GM15510 (cell line): ENCODE data around the gene JPH4.

Experiments used
- POLR2A ChIP-seq: IDR thresholded peaks from 3 replicates; pipeline ENCODE4 v1.6.1; 2011; ENCODE audit warnings: borderline replicate concordance; ENCODE audit not compliant: insufficient read length; ENCODE audit errors: extremely low read depth

Gene JPH4

DNA sequence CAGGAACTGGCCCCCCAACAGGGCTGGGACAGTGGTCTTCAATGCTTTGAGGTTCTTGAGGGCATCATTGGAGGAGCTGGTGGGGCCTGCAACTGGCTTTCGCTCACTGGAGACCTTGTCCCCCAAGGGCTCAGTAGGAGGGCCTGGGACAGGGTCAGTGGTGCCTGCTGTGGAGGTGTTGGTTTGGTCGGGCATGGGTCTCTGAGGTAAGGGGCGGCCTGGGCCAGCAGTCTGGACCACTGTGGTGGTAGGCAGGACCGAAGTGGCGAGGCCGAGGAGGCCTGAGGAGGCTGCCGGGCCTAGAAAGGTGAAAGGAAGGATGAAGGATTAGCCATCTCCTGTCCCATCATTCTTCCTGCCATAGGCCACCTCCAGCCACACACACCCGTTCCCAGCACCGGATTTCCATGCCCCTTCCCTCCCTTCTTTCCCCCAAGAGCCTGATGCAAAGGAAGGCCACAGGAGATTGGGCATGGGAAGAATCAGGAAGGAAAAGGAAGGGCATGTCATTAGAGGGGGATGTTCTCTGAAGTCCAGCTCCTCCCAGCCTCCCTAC, 55.9 kb downstream of the JPH4 start:
- TF ChIP-seq POLR2A, result no peak

DNA sequence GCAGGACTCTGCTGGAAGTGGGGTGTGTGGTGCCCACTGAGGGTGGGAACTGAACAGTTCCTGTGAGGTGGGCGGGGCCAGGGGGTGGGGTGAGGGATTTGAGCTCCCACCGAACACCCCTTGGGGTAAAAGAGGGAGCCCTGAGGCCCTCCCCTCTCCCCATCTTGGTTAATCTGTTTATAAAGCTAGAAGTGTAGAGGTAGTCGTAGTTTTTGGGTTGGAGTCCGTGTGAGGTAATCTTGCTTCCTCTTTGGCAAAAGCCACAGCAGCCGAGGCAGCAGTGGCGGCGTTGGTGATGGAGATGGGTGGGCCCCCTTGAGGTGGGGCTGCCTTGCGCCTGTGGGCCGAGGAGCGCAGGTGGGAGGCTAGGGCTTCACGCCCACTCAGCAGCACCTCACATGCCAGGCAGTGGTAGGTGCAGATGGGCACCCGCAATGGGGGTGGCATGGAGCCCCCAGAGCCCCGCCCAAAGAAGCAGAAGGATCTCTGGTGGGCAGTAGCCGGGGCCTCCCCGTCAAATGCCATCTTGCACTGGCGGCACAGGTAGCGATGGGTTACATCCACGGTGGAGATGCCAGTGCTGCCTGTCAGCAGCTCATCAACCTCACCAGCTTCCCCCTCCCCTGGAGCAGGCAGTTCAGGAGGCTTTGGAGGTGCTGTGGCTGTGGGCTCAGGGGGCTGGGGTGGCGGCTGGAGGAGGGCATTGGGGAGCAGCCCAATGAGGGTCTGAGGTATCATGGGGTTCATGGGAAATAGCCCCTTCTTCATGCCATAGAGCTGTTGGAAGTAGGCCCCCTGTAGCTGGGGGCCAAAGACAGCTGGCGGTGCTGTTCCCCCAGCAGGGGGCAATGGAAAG, 56.6 kb downstream of the JPH4 start:
- no peak for TF ChIP-seq POLR2A

DNA sequence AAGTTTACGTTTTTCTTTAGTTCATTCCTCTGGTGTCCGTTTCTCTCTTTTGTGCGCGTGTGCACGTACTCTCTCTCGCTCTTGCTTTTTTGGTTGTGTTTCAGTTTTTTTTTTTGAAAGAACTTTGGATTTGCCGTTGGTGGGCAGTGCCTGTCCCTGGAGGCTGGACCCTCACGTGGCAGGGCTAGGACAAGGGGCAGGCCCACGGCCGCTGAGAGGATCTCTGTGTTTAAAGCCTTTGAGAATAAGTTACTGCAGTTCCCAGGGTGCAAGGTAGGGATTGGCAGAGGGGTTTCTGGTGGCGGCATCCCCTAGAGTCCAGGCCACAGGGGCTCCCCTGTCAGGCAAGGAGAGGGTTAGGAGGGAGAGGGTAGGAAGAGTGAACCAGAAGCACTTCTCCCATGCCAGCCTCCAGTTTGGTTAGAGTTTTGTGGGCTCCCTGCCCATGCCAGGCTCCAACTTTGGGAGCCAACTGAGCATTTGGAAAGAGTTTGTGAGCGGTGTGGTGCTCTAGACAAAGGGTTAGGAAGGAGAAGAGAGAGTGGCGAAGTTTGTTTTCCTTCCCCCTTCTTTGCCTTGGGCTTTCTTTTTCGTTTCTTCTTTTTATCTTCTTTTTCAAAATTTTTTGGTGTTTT, 57.6 kb downstream of the JPH4 start:
- TF ChIP-seq POLR2A, result no peak

DNA sequence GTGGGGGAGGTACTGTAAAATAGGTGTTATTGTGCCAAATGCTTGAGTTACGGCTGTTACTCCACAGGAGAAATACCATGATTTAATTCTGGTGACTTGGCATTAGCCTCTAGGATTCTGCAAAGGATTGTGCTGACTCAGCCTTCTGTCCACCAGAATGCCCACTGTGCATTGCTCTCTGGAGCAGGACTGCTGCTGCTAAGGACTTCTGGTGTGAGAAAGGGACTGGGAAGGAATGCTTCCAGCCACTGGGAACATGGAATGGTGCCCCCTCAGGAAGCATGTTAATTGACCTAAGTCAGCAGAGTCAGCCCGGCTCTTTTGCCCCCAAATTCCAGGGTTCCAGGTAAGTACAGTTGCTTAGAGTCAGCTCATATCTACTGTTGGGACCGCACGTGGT, 59.9 kb downstream of the JPH4 start:
- no peak for TF ChIP-seq POLR2A
